Measurements from ENCODE around the gene IKZF2.

- TF ChIP-seq CTCF (conservative IDR thresholded peaks at IDR 0.05; ENCODE audit: low read length) (no peak), EZH2phosphoT487 (IDR thresholded peaks at IDR 0.05; ENCODE audit: borderline replicate concordance, low read depth, low read length) (no peak)
These were observed 32.2 kb downstream of the IKZF2 start for GRCh38 chr2:213119061-213119809.

All from OCI-LY7 (cell line).